GM12874 (cell line): ENCODE data around the gene MAD1L1.

Experiments used
- CTCF ChIP-seq: IDR thresholded peaks from 2 replicates; pipeline ENCODE4 v1.5.1; 2011; ENCODE audit warnings: low read depth, mild to moderate bottlenecking, control low read depth, low read length, moderate library complexity; ENCODE audit not compliant: insufficient read depth

Gene MAD1L1

DNA sequence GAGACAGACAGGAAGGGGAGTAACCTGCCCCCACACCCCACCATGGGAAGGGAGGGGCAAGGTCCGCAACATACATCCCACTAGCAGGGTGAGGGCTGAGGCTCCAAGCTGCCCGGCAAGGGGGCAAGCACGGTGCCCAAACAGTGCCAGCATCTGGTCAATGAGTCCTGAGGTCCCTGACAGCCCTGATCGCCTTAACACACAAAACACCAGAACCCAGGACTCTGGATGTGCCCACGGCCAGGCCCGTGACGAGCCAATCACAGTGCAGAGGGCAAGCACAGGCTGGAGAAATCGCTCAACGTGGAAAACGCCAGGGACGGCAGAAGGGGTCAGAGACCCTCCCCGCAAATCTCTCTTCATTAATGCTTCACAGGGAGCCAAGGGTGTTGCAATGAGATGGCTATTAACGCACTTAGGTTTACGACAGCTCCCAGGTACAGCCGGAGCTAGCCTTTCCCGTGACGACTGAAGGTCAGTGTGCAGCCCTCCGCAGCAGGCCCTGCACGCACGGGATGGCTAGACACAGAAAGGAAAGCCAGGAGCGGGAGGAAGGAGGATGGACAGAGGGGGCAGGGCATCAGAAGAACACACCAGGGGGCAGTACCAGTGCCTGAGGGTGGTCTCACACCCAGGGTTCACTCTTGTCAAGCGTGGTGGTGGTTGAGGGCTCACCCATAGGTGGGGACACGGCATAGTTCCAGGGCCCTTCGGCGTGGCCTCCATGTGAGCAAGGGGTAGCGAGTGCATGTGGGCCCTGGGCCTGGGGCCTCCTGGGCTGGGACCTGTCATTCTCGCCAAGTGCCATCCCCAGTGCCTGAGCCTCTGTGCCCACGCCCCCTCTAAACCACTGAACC is 220.5 kb downstream of the MAD1L1 start:
- no peak for TF ChIP-seq CTCF

DNA sequence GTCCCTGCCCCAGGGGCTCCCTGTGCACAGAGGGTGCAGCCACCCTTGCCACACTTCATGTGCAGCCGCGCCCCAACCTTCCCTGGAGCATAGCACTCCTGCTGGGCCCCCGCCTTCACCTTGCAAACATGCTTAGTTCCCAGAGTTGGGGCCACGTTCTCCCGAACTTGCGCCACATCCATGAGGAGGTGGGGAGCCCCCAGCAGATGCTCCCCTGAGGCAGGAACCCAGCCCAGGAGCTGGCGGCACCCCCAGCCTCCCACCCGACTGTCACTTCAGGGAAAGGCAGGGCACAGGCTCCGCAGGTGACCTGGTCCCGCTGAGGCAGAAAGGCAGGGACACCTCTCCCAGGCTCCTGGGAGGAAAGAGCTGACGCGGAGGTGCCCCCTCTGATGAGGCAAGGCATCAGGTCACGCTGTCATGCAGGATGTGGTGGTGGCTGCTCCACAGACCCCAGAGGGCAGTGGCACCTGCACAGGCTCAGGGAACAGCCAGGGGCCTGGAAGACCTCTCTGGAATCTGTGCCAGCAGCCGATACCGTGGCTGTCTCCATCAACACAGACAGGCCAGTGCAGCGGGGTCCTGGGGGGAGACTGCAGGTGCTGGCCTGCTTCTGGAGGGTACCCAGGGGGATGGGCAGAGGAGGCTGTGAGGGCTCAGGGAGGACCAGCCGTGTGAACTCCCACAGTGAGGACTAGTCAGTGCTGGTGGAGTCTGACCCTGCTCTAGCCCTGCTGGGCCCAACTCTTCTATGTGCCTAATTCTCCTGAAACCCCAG is 221.3 kb downstream of the MAD1L1 start:
- no peak for TF ChIP-seq CTCF

DNA sequence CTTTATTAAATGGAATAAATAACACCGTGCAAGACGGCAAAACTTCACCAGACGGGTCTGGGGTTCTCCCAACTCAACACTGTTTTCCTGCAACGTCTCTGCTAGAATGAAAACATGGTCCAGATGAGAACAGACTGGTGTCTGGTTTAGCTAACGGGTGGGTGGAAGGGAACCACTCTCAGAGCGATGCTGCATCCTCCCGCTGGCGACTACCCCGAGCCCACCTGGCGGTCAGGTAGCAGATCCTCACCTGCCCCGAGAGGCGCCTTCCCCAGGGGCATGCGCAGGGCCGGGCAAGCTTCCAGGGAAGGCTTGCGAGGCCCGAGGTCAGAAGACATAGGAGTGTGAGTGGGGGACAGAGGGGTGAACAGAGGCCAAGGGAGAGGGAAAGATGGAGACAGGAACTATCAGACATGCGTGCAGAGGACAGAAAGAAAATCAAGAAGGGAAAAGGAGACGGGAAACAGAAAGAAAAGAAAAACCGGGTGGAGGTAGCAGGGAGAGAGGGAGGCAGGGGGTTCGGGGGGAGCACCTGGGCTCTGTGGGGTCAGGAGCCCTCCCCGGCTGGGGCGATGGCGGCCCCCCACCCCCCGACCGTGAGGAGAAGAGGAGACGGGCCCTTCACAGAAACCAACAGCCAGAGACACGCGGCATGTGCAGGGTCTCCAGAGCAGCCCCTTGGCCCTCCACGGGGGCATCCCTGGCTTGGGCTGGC is 222.0 kb downstream of the MAD1L1 start:
- TF ChIP-seq CTCF = no peak

DNA sequence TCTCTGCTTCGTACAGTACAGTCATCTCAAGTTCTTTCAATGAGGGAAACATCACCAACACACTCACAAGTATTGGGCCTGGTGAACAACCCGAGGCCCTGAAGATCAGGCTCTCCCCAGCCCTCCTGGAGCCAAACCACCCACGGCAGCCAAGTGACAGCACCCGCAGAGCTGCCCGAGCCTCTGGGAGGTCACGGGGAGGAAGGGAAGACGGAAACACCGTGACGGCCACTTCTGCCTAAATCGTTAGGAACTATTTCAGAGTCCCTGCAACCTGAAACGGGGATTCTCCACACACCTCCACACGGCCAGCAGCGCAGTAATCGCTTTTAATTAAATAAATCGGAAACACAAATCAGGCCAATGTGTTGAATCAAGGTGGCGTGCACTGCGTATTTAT is 222.6 kb downstream of the MAD1L1 start:
- TF ChIP-seq CTCF = no peak

- TF ChIP-seq CTCF = no peak
Observed at GRCh38 chr7:2009541-2010001, 223.2 kb downstream of the MAD1L1 start.

GRCh38 chr7:2008936-2009540 is 223.7 kb downstream of the MAD1L1 start:
- TF ChIP-seq CTCF = no peak
